MCF 10A (cell line): ENCODE results near the gene TSC22D1. TPM values are rescaled to one million over a fixed set of nuclear protein-coding genes. Genes with fewer than 3 reads are reported as not detected.

Experiments used
- BruUV-seq: library from RNA; stranded (reverse); fragments of 400-500 nt; replicated peaks from 2 replicates; lab custom pipeline; 2021; lab: Mats Ljungman, UMichigan
- CTCF ChIA-PET: fragments of 300-600 bp; sonication (Branson Sonifier 250); formaldehyde crosslinking; extraction: SDS; loops from one replicate; lab custom pipeline; 2021; ENCODE audit warnings: antibody characterized with exemption, inconsistent platforms; lab: Yijun Ruan, JAX
- POLR2A ChIA-PET: fragments of 300-600, 350-650 bp; sonication (Branson Sonifier 250); formaldehyde crosslinking; extraction: SDS; loops from one replicate; lab custom pipeline; 2020; ENCODE audit warnings: antibody characterized with exemption, inconsistent platforms; lab: Yijun Ruan, JAX
- DNase-seq: peaks from one replicate; pipeline ENCODE4 v3.0.0-alpha.2; 2018; ENCODE audit not compliant: unreplicated experiment
- H3K27ac Mint-ChIP-seq: one replicate; pipeline ENCODE4 v1.8.0; 2022; ENCODE audit warnings: mild to moderate bottlenecking, low read depth, mixed read lengths; ENCODE audit not compliant: unreplicated experiment
- H3K27me3 Mint-ChIP-seq: one replicate; pipeline ENCODE4 v1.8.0; 2022; ENCODE audit warnings: mixed read lengths; ENCODE audit not compliant: insufficient read depth, unreplicated experiment
- H3K36me3 Mint-ChIP-seq: one replicate; pipeline ENCODE4 v1.8.0; 2022; ENCODE audit warnings: mild to moderate bottlenecking, moderate library complexity, mixed read lengths; ENCODE audit not compliant: insufficient read depth, unreplicated experiment
- H3K4me1 Mint-ChIP-seq: one replicate; pipeline ENCODE4 v1.8.0; 2022; ENCODE audit warnings: mixed read lengths; ENCODE audit not compliant: insufficient read depth, unreplicated experiment
- H3K4me3 Mint-ChIP-seq: one replicate; pipeline ENCODE4 v1.8.0; 2022; ENCODE audit warnings: mild to moderate bottlenecking, moderate library complexity, mixed read lengths; ENCODE audit not compliant: unreplicated experiment
- H3K9me3 Mint-ChIP-seq: one replicate; pipeline ENCODE4 v1.8.0; 2022; ENCODE audit warnings: mixed read lengths; ENCODE audit not compliant: unreplicated experiment
- intact Hi-C: fragments of 100-400 bp; cut with micrococcal nuclease; formaldehyde crosslinking; loops from 2 replicates; pipeline ENCODE4 v1.14.1; 2022
- total RNA-seq: library from RNA; stranded (reverse); gene quantifications from 2 replicates; pipeline ENCODE4 v1.2.3, GENCODE V29; 2022
- TF ChIP-seq, protein P1 (sequence below): fragments of 200-600 bp; IDR thresholded peaks from one replicate; pipeline ENCODE4 v1.8.0; 2022; ENCODE audit warnings: antibody characterized with exemption, mild to moderate bottlenecking; ENCODE audit not compliant: unreplicated experiment

Gene TSC22D1
- total RNA-seq, 1 experiment from 2014 or later: 153 TPM

DNA sequence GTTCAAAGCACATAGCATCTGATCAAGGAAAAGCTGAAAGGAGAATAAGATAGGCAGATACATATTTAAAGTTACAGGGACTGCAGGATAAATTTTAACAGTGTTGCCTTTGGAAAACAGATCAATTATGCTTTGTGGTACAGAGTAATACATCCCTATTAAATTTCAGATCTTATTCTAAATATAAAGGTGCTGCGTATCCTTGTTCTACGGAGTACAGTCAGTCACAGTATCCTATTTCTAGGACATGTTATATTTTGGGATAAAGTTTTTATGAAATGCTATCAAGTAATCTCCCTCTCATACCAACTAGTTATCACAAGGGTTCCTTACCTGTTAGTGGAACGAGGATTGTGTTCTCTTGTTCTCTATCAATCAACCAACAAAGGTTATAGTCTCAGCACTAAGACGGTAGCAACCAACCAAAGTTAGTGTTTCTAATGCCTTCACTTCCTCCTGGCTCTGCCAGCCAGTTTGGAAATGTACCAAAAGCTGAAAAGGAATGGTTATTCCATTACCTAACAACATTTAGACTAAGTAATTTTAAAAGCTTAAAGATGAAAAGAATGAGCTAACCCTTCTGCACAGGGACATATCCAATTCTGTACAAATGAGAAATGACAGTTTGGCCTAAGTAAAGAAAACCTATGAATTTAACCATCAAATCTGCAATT is 35.2 kb downstream of the TSC22D1 start:
- ChIA-PET POLR2A (interaction anchor here (0.7 to 4.3 kb wide), 5 partner anchors 8 to 26 kb away, joined by 3 to 16 read pairs (median 4); no protein-coding TSS in a partner anchor), CTCF (interaction anchor here (0.7 to 1.9 kb wide), 2 partner anchors 18 to 33 kb away, joined by 4 to 5 read pairs; no protein-coding TSS in a partner anchor)
- Mint-ChIP-seq H3K27me3 (no peaks in the 10 kb centered on the region), H3K27ac (no peak overlapping the region), H3K36me3 (peaks cover 7% of the 10 kb centered on the region), H3K9me3 (no peaks in the 10 kb centered on the region), H3K4me3 (no peak overlapping the region), H3K4me1 (no peaks in the 10 kb centered on the region)
- DNase-seq: no peak
- TF ChIP-seq, protein P1, sequence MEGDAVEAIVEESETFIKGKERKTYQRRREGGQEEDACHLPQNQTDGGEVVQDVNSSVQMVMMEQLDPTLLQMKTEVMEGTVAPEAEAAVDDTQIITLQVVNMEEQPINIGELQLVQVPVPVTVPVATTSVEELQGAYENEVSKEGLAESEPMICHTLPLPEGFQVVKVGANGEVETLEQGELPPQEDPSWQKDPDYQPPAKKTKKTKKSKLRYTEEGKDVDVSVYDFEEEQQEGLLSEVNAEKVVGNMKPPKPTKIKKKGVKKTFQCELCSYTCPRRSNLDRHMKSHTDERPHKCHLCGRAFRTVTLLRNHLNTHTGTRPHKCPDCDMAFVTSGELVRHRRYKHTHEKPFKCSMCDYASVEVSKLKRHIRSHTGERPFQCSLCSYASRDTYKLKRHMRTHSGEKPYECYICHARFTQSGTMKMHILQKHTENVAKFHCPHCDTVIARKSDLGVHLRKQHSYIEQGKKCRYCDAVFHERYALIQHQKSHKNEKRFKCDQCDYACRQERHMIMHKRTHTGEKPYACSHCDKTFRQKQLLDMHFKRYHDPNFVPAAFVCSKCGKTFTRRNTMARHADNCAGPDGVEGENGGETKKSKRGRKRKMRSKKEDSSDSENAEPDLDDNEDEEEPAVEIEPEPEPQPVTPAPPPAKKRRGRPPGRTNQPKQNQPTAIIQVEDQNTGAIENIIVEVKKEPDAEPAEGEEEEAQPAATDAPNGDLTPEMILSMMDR: no peak
- no TSS peak for BruUV-seq
- intact Hi-C loops: no loop called here

DNA sequence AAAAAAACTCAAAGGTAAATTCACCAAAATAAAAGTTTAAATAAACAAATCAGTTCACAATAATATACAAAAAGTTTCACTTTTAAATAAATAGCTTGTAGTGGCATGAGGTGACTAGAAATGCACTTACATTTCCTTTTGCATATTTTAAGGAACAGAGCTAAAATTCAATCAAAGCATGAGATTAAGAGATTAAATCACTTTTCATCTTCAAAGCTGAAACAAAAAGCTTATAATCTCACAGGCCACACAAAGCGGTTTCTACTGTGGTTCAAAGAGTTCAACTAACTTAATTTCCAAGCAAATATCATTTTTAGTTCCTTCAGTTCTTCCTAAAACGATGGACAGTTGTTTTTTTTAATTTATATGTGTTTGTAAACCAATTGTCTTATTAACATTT is 38.9 kb downstream of the TSC22D1 start:
- no peak overlapping the region for H3K4me3 Mint-ChIP-seq
- CTCF ChIA-PET: interaction anchor here (0.6 kb wide), 2 partner anchors 389 to 857 kb away, joined by 3 read pairs; no protein-coding TSS in a partner anchor

DNA sequence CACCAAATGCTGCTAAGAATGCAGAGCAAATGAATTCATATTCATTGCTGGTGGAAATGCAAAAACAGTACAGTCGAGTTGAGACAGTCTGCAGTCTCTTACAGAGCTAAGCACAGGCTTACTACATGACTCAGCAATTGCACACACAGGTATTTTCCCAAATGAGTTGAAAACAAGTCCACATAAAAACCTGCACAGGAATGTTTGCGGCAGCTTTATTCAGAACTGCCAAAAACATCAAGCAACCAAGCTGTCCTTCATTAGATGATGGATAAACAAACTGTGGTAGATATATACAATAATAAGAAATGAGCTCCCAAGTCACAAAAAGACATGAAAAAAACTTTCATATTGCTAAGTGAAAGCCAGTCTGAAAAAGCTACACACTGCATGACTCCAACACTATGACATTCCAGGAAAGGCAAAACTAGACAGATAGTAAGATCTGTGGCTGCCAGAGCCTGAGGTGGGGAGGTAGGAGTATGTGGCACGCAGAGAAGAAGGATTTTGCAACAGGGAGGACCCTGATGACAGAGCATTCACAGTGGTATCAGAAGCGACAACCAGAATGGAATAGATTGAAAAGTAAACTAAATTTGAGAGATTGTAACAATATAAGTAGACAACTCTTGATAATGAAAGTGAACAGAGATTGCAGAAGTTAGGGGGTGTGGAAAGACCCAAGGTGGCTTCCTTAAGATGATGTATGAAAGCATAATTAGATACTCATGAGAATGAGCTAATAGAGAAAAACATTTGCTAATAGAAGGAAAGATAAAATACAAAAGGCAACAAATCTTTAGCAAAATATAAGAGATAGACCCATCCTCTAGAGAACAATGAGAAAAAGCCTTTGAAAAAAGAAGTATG is 52.7 kb downstream of the TSC22D1 start:
- intact Hi-C loops: no loop called here
- H3K36me3 Mint-ChIP-seq: no peaks in the 10 kb centered on the region
- BruUV-seq: no TSS peak

More for the DNA sequence above, 38.9 kb downstream of the TSC22D1 start:
- Mint-ChIP-seq H3K4me1 (no peaks in the 10 kb centered on the region), H3K27me3 (no peaks in the 10 kb centered on the region), H3K27ac (no peak overlapping the region), H3K36me3 (peaks cover 7% of the 10 kb centered on the region), H3K9me3 (no peaks in the 10 kb centered on the region)
- POLR2A ChIA-PET: interaction anchor here (2.1 kb wide), 1 partner anchor 14 kb away, joined by 9 read pairs; no protein-coding TSS in a partner anchor
- DNase-seq: no peak
- TF ChIP-seq, protein P1: no peak
- intact Hi-C loops: no loop called here
- no TSS peak for BruUV-seq

More for the DNA sequence above, 52.7 kb downstream of the TSC22D1 start:
- no peaks in the 10 kb centered on the region for H3K9me3 Mint-ChIP-seq
- H3K27me3 Mint-ChIP-seq: no peaks in the 10 kb centered on the region
- no peaks in the 10 kb centered on the region for H3K4me1 Mint-ChIP-seq
- TF ChIP-seq, protein P1: no peak
- no peak overlapping the region for H3K4me3 Mint-ChIP-seq
- DNase-seq: peak; percentile 78
- H3K27ac Mint-ChIP-seq: no peak overlapping the region
- ChIA-PET CTCF (interaction anchor here (0.6 to 2.1 kb wide), 9 partner anchors 17 to 627 kb away, joined by 3 to 4 read pairs (median 4); no protein-coding TSS in a partner anchor), POLR2A (interaction anchor here (1.1 to 2.7 kb wide), 9 partner anchors 10 to 345 kb away, joined by 4 to 16 read pairs (median 6); partner anchors contain the start of gene TSC22D1)
